Activated naive CD8-positive, alpha-beta T cell treated with anti-CD3 and anti-CD28 coated beads, Interleukin-2, amount 10 ng/mL, durations not matched to agents 7 days and 5 days (primary cell): Measurements from ENCODE around the gene GZMA. TPM values are rescaled to one million over a fixed set of nuclear protein-coding genes. Genes with fewer than 3 reads are reported as not detected.
A peak's percentile ranks its signal among the peaks of the same experiment; 100 is the strongest.
"Not testable (repeated sequence)": the region's sequence is repeated elsewhere in the genome, so short reads cannot be mapped to it uniquely, and the experiment has no call there.

ENCODE experiments used
- ATAC-seq: fragments of 150-1000 bp; cut with Tn5 transposase; one replicate; pipeline ENCODE4 v1.10.0; 2021; ENCODE audit warnings: low read depth, moderate library complexity
- POLR2A ChIA-PET: fragments of 350-600 bp; sonication (Branson Sonifier 250); formaldehyde crosslinking; loops from one replicate; lab custom pipeline; 2021; ENCODE audit warnings: antibody characterized with exemption; lab: Charles Lee
- DNase-seq: peaks from one replicate; pipeline ENCODE4 v3.0.0; 2021
- H3K27ac Mint-ChIP-seq: one replicate; pipeline ENCODE4 v1.8.0; 2022; ENCODE audit warnings: mild to moderate bottlenecking, mixed read lengths
- H3K27me3 Mint-ChIP-seq: one replicate; pipeline ENCODE4 v1.8.0; 2022; ENCODE audit warnings: mild to moderate bottlenecking, moderate library complexity, mixed read lengths
- H3K36me3 Mint-ChIP-seq: one replicate; pipeline ENCODE4 v1.8.0; 2021; ENCODE audit warnings: mild to moderate bottlenecking, mixed read lengths
- H3K4me1 Mint-ChIP-seq: one replicate; pipeline ENCODE4 v1.8.0; 2021; ENCODE audit warnings: mixed read lengths
- H3K4me3 Mint-ChIP-seq: one replicate; pipeline ENCODE4 v1.8.0; 2022; ENCODE audit warnings: mild to moderate bottlenecking, moderate library complexity, mixed read lengths
- H3K9me3 Mint-ChIP-seq: one replicate; pipeline ENCODE4 v1.8.0; 2021; ENCODE audit warnings: mixed read lengths
- total RNA-seq, 2 experiments: library from RNA; stranded (reverse); gene quantifications; one replicate each; pipeline ENCODE4 v1.2.3, GENCODE V29; 2021

The GZMA gene
- total RNA-seq = 100 to 1,000 TPM; 242 to 250 TPM

- Mint-ChIP-seq H3K4me3 (peak within 1 kb of the TSS; percentile 80), H3K9me3 (peaks cover 28% of the 10 kb centered on the region), H3K4me1 (peaks cover 71% of the 10 kb centered on the region), H3K27me3 (no peaks in the 10 kb centered on the region), H3K36me3 (peaks cover 63% of the 10 kb centered on the region), H3K27ac (peak within 1 kb of the TSS; percentile 92)
- ATAC-seq = peak; percentile 66
- POLR2A ChIA-PET = interaction anchor here (0.6 to 2.8 kb wide), 12 partner anchors 7 to 196 kb away, joined by 3 to 27 read pairs (median 4); partner anchors contain the start of gene GZMK
- DNase-seq = peak; percentile 61
These were observed at the start of gene GZMA for GRCh38 chr5:55102348-55102747. Gene GZMA (plus strand): TSS chr5:55102646. CDS start chr5:55102683, 37 bp downstream.

DNA sequence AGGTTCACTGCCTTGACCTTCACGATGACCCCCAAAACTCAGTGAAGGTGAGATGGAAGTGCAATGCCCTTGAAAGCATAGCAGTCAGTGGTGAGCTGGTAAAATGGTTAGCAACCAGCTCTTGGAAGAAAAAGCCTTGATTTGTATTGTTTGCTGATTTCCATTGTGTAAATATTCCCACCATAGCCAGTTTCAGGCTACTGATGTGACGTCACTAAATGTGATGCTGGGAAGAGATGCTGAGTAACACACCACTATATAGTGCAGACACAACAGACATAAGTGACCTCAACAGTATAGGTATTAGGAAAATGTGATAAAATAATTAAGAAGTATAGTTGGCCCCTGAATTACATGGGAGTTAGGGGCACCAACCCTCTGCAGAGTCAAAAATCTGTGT is 47.3 kb upstream of the GZMA start:
- POLR2A ChIA-PET = no interaction called here
- Mint-ChIP-seq H3K27me3 (no peaks in the 10 kb centered on the region), H3K4me1 (peaks cover 21% of the 10 kb centered on the region), H3K27ac (no peak overlapping the region), H3K36me3 (peaks cover 51% of the 10 kb centered on the region), H3K9me3 (peaks cover 30% of the 10 kb centered on the region), H3K4me3 (no peak overlapping the region)
- DNase-seq (no peak), ATAC-seq (no peak)

GRCh38 chr5:55062039-55062779 is 40.2 kb upstream of the GZMA start:
- POLR2A ChIA-PET = interaction anchor here (0.7 to 4.2 kb wide), 15 partner anchors 9 to 245 kb away, joined by 3 to 36 read pairs (median 5); partner anchors contain the start of genes DHX29 and GZMA
- peak overlapping the region; percentile 76 for H3K4me3 Mint-ChIP-seq
- DNase-seq (peak; percentile 86), ATAC-seq (peak; percentile 83)
- peaks cover 66% of the 10 kb centered on the region for H3K4me1 Mint-ChIP-seq
- H3K27ac Mint-ChIP-seq = peak overlapping the region; percentile 90
- peaks cover 48% of the 10 kb centered on the region for H3K36me3 Mint-ChIP-seq
- peaks cover 14% of the 10 kb centered on the region for H3K9me3 Mint-ChIP-seq
- no peaks in the 10 kb centered on the region for H3K27me3 Mint-ChIP-seq

DNA sequence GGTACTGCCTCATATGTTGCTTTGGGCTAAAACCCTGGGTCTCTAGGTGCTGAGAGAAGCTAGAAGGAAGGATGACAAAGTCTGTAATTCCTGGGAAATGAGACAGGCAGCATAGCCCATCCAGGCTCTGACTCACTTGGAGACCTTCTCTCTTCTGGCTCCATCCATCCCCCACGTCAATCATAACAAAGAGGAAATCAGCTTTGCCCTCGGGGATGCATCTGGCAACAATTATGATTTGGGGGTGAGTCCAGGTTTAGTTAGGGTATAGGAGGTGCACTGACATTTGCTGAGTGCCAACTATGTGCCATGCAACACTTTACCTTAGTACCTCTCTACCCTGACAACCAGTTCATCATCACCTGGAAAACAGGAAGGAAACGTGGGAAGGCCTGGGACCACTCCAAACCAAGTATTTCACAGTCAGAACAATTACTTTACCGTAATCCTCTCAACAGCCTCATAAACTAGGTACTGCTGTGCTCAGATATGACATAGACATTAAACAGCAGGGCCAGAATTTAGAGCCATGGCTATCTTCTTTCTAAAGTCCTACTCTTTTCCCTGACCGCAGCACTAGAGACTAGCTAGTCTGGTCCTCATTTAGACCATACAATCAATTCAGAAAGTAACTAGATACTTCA is 39.1 kb upstream of the GZMA start:
- Mint-ChIP-seq H3K27me3 (no peaks in the 10 kb centered on the region), H3K27ac (peak overlapping the region; percentile 89), H3K36me3 (peaks cover 49% of the 10 kb centered on the region), H3K9me3 (peaks cover 13% of the 10 kb centered on the region), H3K4me3 (peak overlapping the region; percentile 60), H3K4me1 (peaks cover 71% of the 10 kb centered on the region)
- DNase-seq (no peak), ATAC-seq (no peak)
- POLR2A ChIA-PET = interaction anchor here (1.0 to 4.2 kb wide), 4 partner anchors 26 to 244 kb away, joined by 3 to 36 read pairs (median 18); partner anchors contain the start of genes DHX29 and GZMA

- Mint-ChIP-seq H3K9me3 (peaks cover 9% of the 10 kb centered on the region), H3K4me3 (peak overlapping the region; percentile 66), H3K36me3 (peaks cover 46% of the 10 kb centered on the region), H3K27me3 (no peaks in the 10 kb centered on the region), H3K4me1 (peaks cover 71% of the 10 kb centered on the region), H3K27ac (peak overlapping the region; percentile 89)
- no peak for DNase-seq
- no peak for ATAC-seq
- POLR2A ChIA-PET = interaction anchor here (3.8 to 4.2 kb wide), 2 partner anchors 27 to 39 kb away, joined by 27 to 36 read pairs; partner anchors contain the start of gene GZMA
These were observed 38.5 kb upstream of the GZMA start for GRCh38 chr5:55063899-55064298.

- Mint-ChIP-seq H3K36me3 (peaks cover 51% of the 10 kb centered on the region), H3K4me1 (peaks cover 77% of the 10 kb centered on the region), H3K27ac (peak overlapping the region; percentile 56), H3K27me3 (no peaks in the 10 kb centered on the region), H3K9me3 (peaks cover 10% of the 10 kb centered on the region), H3K4me3 (peak overlapping the region; percentile 66)
- no peak for DNase-seq
- peak; percentile 28 for ATAC-seq
- POLR2A ChIA-PET = no interaction called here
These were observed 37.9 kb upstream of the GZMA start for GRCh38 chr5:55064523-55064922.

DNA sequence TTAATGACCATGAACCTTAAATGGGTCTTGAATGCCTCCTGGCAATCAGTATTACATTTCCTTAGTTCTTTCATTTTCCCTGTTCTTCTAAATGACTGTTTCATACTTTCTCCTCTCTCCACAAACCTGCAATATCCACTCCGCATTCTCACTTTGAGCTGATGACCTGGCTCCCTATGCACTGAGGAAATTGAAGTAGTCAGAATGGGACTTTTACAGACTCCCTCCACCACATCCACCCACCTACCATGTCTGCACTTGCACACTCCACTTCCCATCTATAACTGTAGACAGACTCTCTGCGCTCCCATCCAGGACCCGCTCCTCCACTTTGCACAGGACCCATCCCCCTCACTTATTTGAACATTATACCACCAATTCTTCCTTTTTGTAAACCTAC is 36.2 kb upstream of the GZMA start:
- peaks cover 81% of the 10 kb centered on the region for H3K4me1 Mint-ChIP-seq
- POLR2A ChIA-PET = interaction anchor here (1.0 kb wide), 1 partner anchor 36 kb away, joined by 3 read pairs; the partner anchor contains the start of gene GZMA
- peaks cover 11% of the 10 kb centered on the region for H3K9me3 Mint-ChIP-seq
- ATAC-seq (no peak), DNase-seq (no peak)
- no peak overlapping the region for H3K27ac Mint-ChIP-seq
- H3K36me3 Mint-ChIP-seq = peaks cover 56% of the 10 kb centered on the region
- H3K4me3 Mint-ChIP-seq = no peak overlapping the region
- H3K27me3 Mint-ChIP-seq = no peaks in the 10 kb centered on the region

GRCh38 chr5:55070968-55071367 is 31.5 kb upstream of the GZMA start:
- POLR2A ChIA-PET = interaction anchor here (0.9 to 3.1 kb wide), 3 partner anchors 9 to 31 kb away, joined by 3 to 15 read pairs (median 7); partner anchors contain the start of gene GZMA
- Mint-ChIP-seq H3K36me3 (peaks cover 44% of the 10 kb centered on the region), H3K9me3 (peaks cover 8% of the 10 kb centered on the region), H3K4me3 (no peak overlapping the region), H3K27ac (peak overlapping the region; percentile 71), H3K27me3 (no peaks in the 10 kb centered on the region), H3K4me1 (peaks cover 66% of the 10 kb centered on the region)
- no peak for DNase-seq
- ATAC-seq = no peak

DNA sequence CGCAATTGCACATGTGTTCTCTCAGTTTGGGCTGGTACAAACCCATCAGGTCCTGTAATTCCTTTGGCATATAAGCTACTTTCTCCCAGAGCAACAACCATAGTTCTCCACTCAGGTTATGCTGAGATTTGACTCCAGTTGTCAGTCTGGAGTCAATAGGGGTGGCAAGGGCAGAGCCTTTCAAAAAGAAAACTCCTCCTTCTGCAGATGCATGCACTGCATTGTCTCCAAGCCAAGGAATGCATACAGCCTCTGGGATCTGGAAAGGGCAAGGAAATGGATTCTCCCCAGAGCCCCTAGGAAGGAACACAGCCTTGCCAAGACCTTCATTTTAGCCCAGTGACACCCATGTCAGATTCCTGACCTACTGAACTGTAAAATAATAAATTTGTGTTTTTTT is 31.0 kb upstream of the GZMA start:
- Mint-ChIP-seq H3K27me3 (no peaks in the 10 kb centered on the region), H3K27ac (peak overlapping the region; percentile 71), H3K9me3 (peaks cover 8% of the 10 kb centered on the region), H3K4me3 (no peak overlapping the region), H3K36me3 (peaks cover 40% of the 10 kb centered on the region), H3K4me1 (peaks cover 62% of the 10 kb centered on the region)
- ATAC-seq (no peak), DNase-seq (no peak)
- POLR2A ChIA-PET = interaction anchor here (1.4 to 3.1 kb wide), 3 partner anchors 10 to 34 kb away, joined by 6 to 15 read pairs (median 7); partner anchors contain the start of gene GZMA

- H3K9me3 Mint-ChIP-seq = peaks cover 12% of the 10 kb centered on the region
- ATAC-seq = peak; percentile 83
- H3K36me3 Mint-ChIP-seq = peaks cover 33% of the 10 kb centered on the region
- no peaks in the 10 kb centered on the region for H3K27me3 Mint-ChIP-seq
- peak overlapping the region; percentile 90 for H3K27ac Mint-ChIP-seq
- H3K4me1 Mint-ChIP-seq = peaks cover 50% of the 10 kb centered on the region
- DNase-seq = no peak
- peak overlapping the region; percentile 75 for H3K4me3 Mint-ChIP-seq
- POLR2A ChIA-PET = interaction anchor here (1.4 to 3.1 kb wide), 3 partner anchors 11 to 36 kb away, joined by 6 to 15 read pairs (median 7); partner anchors contain the start of gene GZMA
These were observed 29.8 kb upstream of the GZMA start for GRCh38 chr5:55072666-55073065.

GRCh38 chr5:55073211-55073610 is 29.2 kb upstream of the GZMA start:
- peaks cover 16% of the 10 kb centered on the region for H3K9me3 Mint-ChIP-seq
- ATAC-seq (peak; percentile 24), DNase-seq (no peak)
- H3K36me3 Mint-ChIP-seq = peaks cover 37% of the 10 kb centered on the region
- peaks cover 50% of the 10 kb centered on the region for H3K4me1 Mint-ChIP-seq
- no peaks in the 10 kb centered on the region for H3K27me3 Mint-ChIP-seq
- POLR2A ChIA-PET = interaction anchor here (0.7 to 2.5 kb wide), 3 partner anchors 11 to 28 kb away, joined by 3 to 7 read pairs (median 5); no protein-coding TSS in a partner anchor
- peak overlapping the region; percentile 90 for H3K27ac Mint-ChIP-seq
- peak overlapping the region; percentile 75 for H3K4me3 Mint-ChIP-seq

- Mint-ChIP-seq H3K4me1 (peaks cover 4% of the 10 kb centered on the region), H3K27ac (no peak overlapping the region), H3K27me3 (no peaks in the 10 kb centered on the region), H3K9me3 (peaks cover 39% of the 10 kb centered on the region), H3K4me3 (no peak overlapping the region), H3K36me3 (peaks cover 65% of the 10 kb centered on the region)
- POLR2A ChIA-PET = no interaction called here
- no peak for DNase-seq
- no peak for ATAC-seq
These were observed 20.9 kb upstream of the GZMA start for GRCh38 chr5:55081541-55081940.

- H3K9me3 Mint-ChIP-seq = peaks cover 15% of the 10 kb centered on the region
- H3K27me3 Mint-ChIP-seq, ATAC-seq, DNase-seq, H3K4me3 Mint-ChIP-seq, POLR2A ChIA-PET, H3K27ac Mint-ChIP-seq: not testable (repeated sequence)
- H3K4me1 Mint-ChIP-seq = peaks cover 18% of the 10 kb centered on the region
- peaks cover 57% of the 10 kb centered on the region for H3K36me3 Mint-ChIP-seq
These were observed 13.1 kb upstream of the GZMA start for GRCh38 chr5:55089301-55089700.
